ENCODE measurements around the gene ZBTB7C.

ZBTB7C gene

GRCh38 chr18:48408727-48409590 lies at the start of gene ZBTB7C:
Gene ZBTB7C, minus strand, starts transcription at chr18:48409383.
- DNase-seq (ENCODE audit: low read depth): no peak
- TF ChIP-seq CTCF (IDR thresholded peaks at IDR 0.05; ENCODE audit: low read length, missing control alignments): no peak
- H3K4me3 ChIP-seq (replicated peaks; ENCODE audit: low read depth, low read length): peak within 1 kb of the TSS; percentile 68

GRCh38 chr18:48456838-48457237 lies 47.7 kb upstream of the ZBTB7C start:
- DNase-seq (ENCODE audit: low read depth): no peak
- no peak overlapping the region for H3K4me3 ChIP-seq (replicated peaks; ENCODE audit: low read depth, low read length)
- no peak for TF ChIP-seq CTCF (IDR thresholded peaks at IDR 0.05; ENCODE audit: low read length, missing control alignments)

- DNase-seq (ENCODE audit: low read depth): peak; percentile 81
These were observed 46.6 kb upstream of the ZBTB7C start for GRCh38 chr18:48455555-48456478.

GRCh38 chr18:48454261-48454757 lies 45.1 kb upstream of the ZBTB7C start:
- no peak for DNase-seq (ENCODE audit: low read depth)
- TF ChIP-seq CTCF (IDR thresholded peaks at IDR 0.05; ENCODE audit: low read length, missing control alignments): no peak
- no peak overlapping the region for H3K4me3 ChIP-seq (replicated peaks; ENCODE audit: low read depth, low read length)

More at GRCh38 chr18:48455555-48456478, 46.6 kb upstream of the ZBTB7C start:
- TF ChIP-seq CTCF (IDR thresholded peaks at IDR 0.05; ENCODE audit: low read length, missing control alignments): no peak
- no peak overlapping the region for H3K4me3 ChIP-seq (replicated peaks; ENCODE audit: low read depth, low read length)

- DNase-seq (ENCODE audit: low read depth): no peak
- TF ChIP-seq CTCF (IDR thresholded peaks at IDR 0.05; ENCODE audit: low read length, missing control alignments): no peak
- no peak overlapping the region for H3K4me3 ChIP-seq (replicated peaks; ENCODE audit: low read depth, low read length)
These were observed 44.3 kb upstream of the ZBTB7C start for GRCh38 chr18:48453330-48454066.

GRCh38 chr18:48452861-48453323 lies 43.7 kb upstream of the ZBTB7C start:
- TF ChIP-seq CTCF (IDR thresholded peaks at IDR 0.05; ENCODE audit: low read length, missing control alignments): no peak
- DNase-seq (ENCODE audit: low read depth): no peak
- no peak overlapping the region for H3K4me3 ChIP-seq (replicated peaks; ENCODE audit: low read depth, low read length)

Measured in fibroblast of pulmonary artery (primary cell).